GM12878 (cell line): ENCODE data around the gene NUP37. TPM values are rescaled to one million over a fixed set of nuclear protein-coding genes. Genes with fewer than 3 reads are reported as not detected.

Source experiments
- ATAC-seq: fragments of 200-7000 bp; cut with Tn5 transposase; 3 replicates; pipeline ENCODE4 v1.9.1; 2020; ENCODE audit warnings: mild to moderate bottlenecking, moderate library complexity
- BruUV-seq: library from RNA; stranded (reverse); fragments of 400-500 nt; replicated peaks from 2 replicates; lab custom pipeline; 2021; lab: Mats Ljungman, UMichigan
- CTCF ChIA-PET: fragments of 300-600 bp; sonication (Branson Sonifier 250); formaldehyde crosslinking; extraction: SDS; loops from one replicate; lab custom pipeline; 2021; ENCODE audit warnings: inconsistent platforms; lab: Yijun Ruan, JAX
- POLR2A ChIA-PET: fragments of 350-600 bp; formaldehyde crosslinking; extraction: SDS; loops from one replicate; lab custom pipeline; 2021; ENCODE audit warnings: inconsistent platforms; lab: Charles Lee
- RAD21 ChIA-PET: fragments of 300-600 bp; sonication (Branson Sonifier 250); formaldehyde crosslinking; loops from one replicate; lab custom pipeline; 2023; ENCODE audit warnings: antibody characterized with exemption; ENCODE audit not compliant: unreplicated experiment; lab: Charles Lee
- SMC1A ChIA-PET: fragments of 300-600 bp; sonication (Branson Sonifier 250); formaldehyde crosslinking; loops from one replicate; lab custom pipeline; 2023; ENCODE audit not compliant: unreplicated experiment, uncharacterized antibody; lab: Charles Lee
- DNase-seq: peaks from one replicate; pipeline ENCODE4 v3.0.0-alpha.2; 2011; ENCODE audit warnings: low read depth, low spot score
- FAIRE-seq: peaks from 3 replicates; lab custom pipeline; 2011; peaks lifted over from hg19 to GRCh38; lab: Jason Lieb, UNC
- H2AFZ ChIP-seq: 2 replicates; pipeline ENCODE4 v1.6.0; 2011; ENCODE audit warnings: low read depth, low read length, control low read depth; ENCODE audit not compliant: control insufficient read depth
- H3K27ac ChIP-seq: 2 replicates; pipeline ENCODE4 v1.5.1; 2011; ENCODE audit warnings: control low read depth; ENCODE audit not compliant: control insufficient read depth, insufficient read depth
- H3K27me3 ChIP-seq, 2 experiments: replicated peaks in 1 of 2; 2 replicates each; pipeline versions ENCODE4 v1.6.0 to v1.6.1; 2011; ENCODE audit warnings: low read length in 1 of 2; ENCODE audit not compliant: control insufficient read depth in 2 of 2, insufficient read depth in 2 of 2
- H3K36me3 ChIP-seq, 2 experiments: 2 replicates each; pipeline ENCODE4 v1.5.1; 2011; ENCODE audit warnings: low read length in 1 of 2; ENCODE audit not compliant: control insufficient read depth in 2 of 2, insufficient read depth in 2 of 2
- H3K4me1 ChIP-seq: 2 replicates; pipeline ENCODE4 v1.6.1; 2011; ENCODE audit warnings: mild to moderate bottlenecking, low read length, moderate library complexity, mixed read lengths; ENCODE audit not compliant: control insufficient read depth, insufficient read depth
- H3K4me2 ChIP-seq: 2 replicates; pipeline ENCODE4 v1.6.0; 2011; ENCODE audit warnings: control low read depth; ENCODE audit not compliant: control insufficient read depth, insufficient read depth
- H3K4me3 ChIP-seq: fragments of 200-600 bp; sonication (generic); 2 replicates; pipeline ENCODE4 v1.5.1; 2016
- H3K79me2 ChIP-seq: 2 replicates; pipeline ENCODE4 v1.6.0; 2011; ENCODE audit warnings: low read length; ENCODE audit not compliant: control insufficient read depth, insufficient read depth
- H3K9ac ChIP-seq: 2 replicates; pipeline ENCODE4 v1.8.0; 2011; ENCODE audit warnings: low read length, control low read depth, mixed read lengths; ENCODE audit not compliant: control insufficient read depth, insufficient read depth
- H3K9me3 ChIP-seq: replicated peaks from 3 replicates; pipeline ENCODE4 v1.5.1; 2011; ENCODE audit warnings: mild to moderate bottlenecking, low read length; ENCODE audit not compliant: control insufficient read depth, insufficient read depth
- H4K20me1 ChIP-seq: 2 replicates; pipeline ENCODE4 v1.6.0; 2011; ENCODE audit not compliant: control insufficient read depth, insufficient read depth
- BCL11A ChIP-seq: IDR thresholded peaks from 2 replicates; pipeline ENCODE4 v1.6.1; 2011; ENCODE audit warnings: low read depth, low read length
- BRCA1 ChIP-seq: IDR thresholded peaks from 2 replicates; pipeline ENCODE4 v1.6.1; 2011; ENCODE audit warnings: low read depth, low read length, improper control_type of control experiment
- CBFB ChIP-seq: IDR thresholded peaks from 2 replicates; pipeline ENCODE4 v1.6.1; 2016; ENCODE audit warnings: antibody characterized with exemption, low read depth
- DPF2 ChIP-seq: fragments of 450-650 bp; IDR thresholded peaks from 2 replicates; pipeline ENCODE4 v1.6.1; 2017; ENCODE audit warnings: mild to moderate bottlenecking
- EGR1 ChIP-seq, 2 experiments: IDR thresholded peaks; 1 replicate in 1 of 2; 2 replicates in 1 of 2; pipeline ENCODE4 v1.6.1; 2011 to 2012; ENCODE audit warnings: low read depth in 2 of 2, low read length in 2 of 2, borderline replicate concordance in 1 of 2, mild to moderate bottlenecking in 1 of 2, moderate library complexity in 1 of 2
- KDM1A ChIP-seq: fragments of 200-600 bp; sonication (generic); IDR thresholded peaks from 2 replicates; pipeline ENCODE4 v1.6.1; 2016; ENCODE audit warnings: borderline replicate concordance
- POLR2AphosphoS2 ChIP-seq: IDR thresholded peaks from 2 replicates; pipeline ENCODE4 v1.6.1; 2011; ENCODE audit warnings: low read depth, mild to moderate bottlenecking, low read length, improper control_type of control experiment, moderate library complexity
- SP1 ChIP-seq: IDR thresholded peaks from one replicate; pipeline ENCODE4 v1.6.1; 2011; ENCODE audit warnings: low read depth, low read length
- SREBF1 ChIP-seq: IDR thresholded peaks from 2 replicates; pipeline ENCODE4 v1.6.1; 2012; ENCODE audit warnings: mild to moderate bottlenecking, low read length
- SUPT20H ChIP-seq: IDR thresholded peaks from 2 replicates; pipeline ENCODE4 v1.6.1; 2011; ENCODE audit warnings: low read depth, mild to moderate bottlenecking, low read length, moderate library complexity, borderline replicate concordance; ENCODE audit not compliant: control insufficient read depth
- TCF3 ChIP-seq: IDR thresholded peaks from 2 replicates; pipeline ENCODE4 v1.6.1; 2012; ENCODE audit warnings: low read depth, mild to moderate bottlenecking, low read length, borderline replicate concordance; ENCODE audit not compliant: insufficient read depth
- ZNF384 ChIP-seq: IDR thresholded peaks from 2 replicates; pipeline ENCODE4 v1.6.1; 2012; ENCODE audit warnings: low read depth, mild to moderate bottlenecking, low read length, improper control_type of control experiment, borderline replicate concordance
- WGBS: methylation state at CpG from one replicate; pipeline ENCODE4 v1.1.6; 2016; ENCODE audit warnings: low lambda C conversion rate; ENCODE audit not compliant: insufficient replicate concordance, insufficient coverage; ENCODE audit errors: missing lambda C conversion rate; 5-methylcytosine and 5-hydroxymethylcytosine counted together
- in situ Hi-C: fragments of 300-500 bp; cut with MboI; formaldehyde crosslinking; loops from 9 replicates; pipeline ENCODE4 v1.14.3; 2018; ENCODE audit warnings: mixed read lengths
- intact Hi-C: fragments of 100-400 bp; cut with micrococcal nuclease; formaldehyde crosslinking; loops from one replicate; pipeline ENCODE4 v1.14.2; 2022; ENCODE audit not compliant: unreplicated experiment
- polyA plus RNA-seq, 11 experiments: library from polyadenylated mRNA; depleted of rRNA in 4 of 11; unstranded in 6 of 11; stranded (reverse) in 5 of 11; fragments of >200 nt; fragmentation: Nextera tagmentation in 4 of 11; fragmentation: Illumina TruSeq in 1 of 11; extraction: Ambion mirVana in 4 of 11; extraction: Trizol in 1 of 11; gene quantifications; 1 replicate in 1 of 11; 2 replicates in 10 of 11; pipeline versions ENCODE4 v1.2.1 to v1.2.3, GENCODE V29; 2011 to 2016; ENCODE audit warnings: inconsistent platforms in 2 of 11, missing spikeins in 2 of 11, low read depth in 1 of 11
- total RNA-seq, 4 experiments: library from RNA; depleted of rRNA in 3 of 4; stranded (reverse); fragments of >200 nt in 3 of 4; fragmentation: Illumina TruSeq in 1 of 4; extraction: Trizol in 1 of 4; gene quantifications; 2 replicates each; pipeline versions ENCODE4 v1.2.1 to v1.2.3, GENCODE V29; 2013 to 2021
- TF ChIP-seq, protein P1 (sequence below): fragments of 450-650 bp; IDR thresholded peaks from 2 replicates; pipeline ENCODE4 v1.6.1; 2017; ENCODE audit warnings: low read depth, mild to moderate bottlenecking, moderate library complexity
- TF ChIP-seq, protein P2 (sequence below): fragments of 450-650 bp; formaldehyde crosslinking; IDR thresholded peaks from 2 replicates; pipeline ENCODE4 v1.4.0; 2020; ENCODE audit warnings: mild to moderate bottlenecking, moderate library complexity
- TF ChIP-seq, protein P3 (sequence below): fragments of 450-650 bp; conservative IDR thresholded peaks from 2 replicates; pipeline ENCODE4 v1.6.1; 2017; ENCODE audit warnings: mild to moderate bottlenecking, moderate library complexity

The NUP37 gene
- total and polyA plus RNA-seq, 10 of the 15 experiments (the other 5 are each of a cell fraction or from before 2014, with no cell fraction given) = 51.8 to 250 (median 99.6) TPM

DNA sequence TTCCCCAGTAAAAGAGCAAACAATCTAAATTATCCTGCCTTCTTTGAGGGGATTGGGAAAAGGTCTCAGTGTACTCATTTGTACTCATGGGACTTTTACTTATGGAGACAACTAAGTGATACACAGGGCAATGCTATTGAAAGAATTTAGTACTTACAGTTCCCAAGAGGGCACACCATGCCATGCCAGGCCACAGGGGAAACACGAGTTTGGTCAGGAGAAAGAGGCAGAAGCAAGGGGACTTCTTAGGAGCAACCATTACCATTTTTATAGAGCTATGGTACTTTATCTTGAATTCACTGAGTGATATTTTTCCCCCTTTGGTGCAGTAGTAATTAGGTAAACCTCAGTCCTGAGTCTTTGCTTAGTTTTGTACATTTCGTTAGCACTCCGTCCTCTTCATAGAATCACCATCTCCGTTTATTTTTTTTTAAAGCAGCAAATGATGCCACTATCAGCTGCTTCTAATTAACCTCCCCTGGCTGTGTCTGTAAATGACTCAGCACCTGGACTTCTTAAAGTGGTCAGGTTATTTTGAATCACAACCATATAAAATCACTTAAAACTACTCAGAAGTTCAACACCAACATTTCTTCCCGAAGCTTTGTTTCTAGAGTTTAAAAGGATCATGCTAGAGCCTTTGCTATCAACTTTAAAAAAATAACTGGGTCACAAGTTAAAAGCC is 52.2 kb downstream of the NUP37 start:
- Histone ChIP-seq H3K4me2 (no peak overlapping the region), H3K9ac (no peak overlapping the region), H3K79me2 (no peaks in the 10 kb centered on the region), H3K36me3 (peaks cover 0 to 4% of the 10 kb centered on the region in 2 experiments; a peak in 1 of 4 replicates), H3K27ac (no peak overlapping the region), H3K9me3 (no peaks in the 10 kb centered on the region), H3K4me1 (no peaks in the 10 kb centered on the region), H3K27me3 (no peaks in the 10 kb centered on the region), H2AFZ (no peak overlapping the region), H3K4me3 (no peak overlapping the region), H4K20me1 (no peaks in the 10 kb centered on the region)
- intact Hi-C loops (loop anchor here (10.0 kb wide), 1 partner anchor 293 kb away; no protein-coding TSS in a partner anchor), in situ Hi-C loops (no loop called here)
- ChIA-PET RAD21 (interaction anchor here (1.0 to 1.4 kb wide), 2 partner anchors 14 to 26 kb away, joined by 3 read pairs; no protein-coding TSS in a partner anchor), POLR2A (interaction anchor here (0.6 kb wide), 1 partner anchor 56 kb away, joined by 3 read pairs; no protein-coding TSS in a partner anchor), CTCF (interaction anchor here (0.6 to 1.2 kb wide), 3 partner anchors 28 to 674 kb away, joined by 3 to 6 read pairs (median 3); no protein-coding TSS in a partner anchor), SMC1A (interaction anchor here (1.0 to 1.4 kb wide), 3 partner anchors 9 to 83 kb away, joined by 3 to 4 read pairs (median 3); no protein-coding TSS in a partner anchor)
- no TSS peak for BruUV-seq
- no peak for FAIRE-seq
- no peak for DNase-seq
- ATAC-seq = peak; percentile 63
- 73% methylated on average over 5 of the region's 5 CpGs for WGBS
- TF ChIP-seq BCL11A (peak; percentile 44; the same call in 1 of the 2 replicates), SUPT20H (no peak), POLR2AphosphoS2 (no peak), CBFB (no peak), TCF3 (no peak), ZNF384 (0 out of 2 replicates have a peak, but pooled peaks have one; percentile 26), EGR1 (IDR thresholded peaks at IDR 0.05; ENCODE audit: borderline replicate concordance in 1 of 2, low read depth in 2 of 2, low read length in 2 of 2) (no peak), DPF2 (0 out of 2 replicates have a peak, but pooled peaks have one; percentile 23), KDM1A (no peak), SP1 (no peak), SREBF1 (no peak), BRCA1 (no peak)
- TF ChIP-seq, protein P1, sequence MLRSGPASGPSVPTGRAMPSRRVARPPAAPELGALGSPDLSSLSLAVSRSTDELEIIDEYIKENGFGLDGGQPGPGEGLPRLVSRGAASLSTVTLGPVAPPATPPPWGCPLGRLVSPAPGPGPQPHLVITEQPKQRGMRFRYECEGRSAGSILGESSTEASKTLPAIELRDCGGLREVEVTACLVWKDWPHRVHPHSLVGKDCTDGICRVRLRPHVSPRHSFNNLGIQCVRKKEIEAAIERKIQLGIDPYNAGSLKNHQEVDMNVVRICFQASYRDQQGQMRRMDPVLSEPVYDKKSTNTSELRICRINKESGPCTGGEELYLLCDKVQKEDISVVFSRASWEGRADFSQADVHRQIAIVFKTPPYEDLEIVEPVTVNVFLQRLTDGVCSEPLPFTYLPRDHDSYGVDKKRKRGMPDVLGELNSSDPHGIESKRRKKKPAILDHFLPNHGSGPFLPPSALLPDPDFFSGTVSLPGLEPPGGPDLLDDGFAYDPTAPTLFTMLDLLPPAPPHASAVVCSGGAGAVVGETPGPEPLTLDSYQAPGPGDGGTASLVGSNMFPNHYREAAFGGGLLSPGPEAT = no peak
- TF ChIP-seq, protein P2, sequence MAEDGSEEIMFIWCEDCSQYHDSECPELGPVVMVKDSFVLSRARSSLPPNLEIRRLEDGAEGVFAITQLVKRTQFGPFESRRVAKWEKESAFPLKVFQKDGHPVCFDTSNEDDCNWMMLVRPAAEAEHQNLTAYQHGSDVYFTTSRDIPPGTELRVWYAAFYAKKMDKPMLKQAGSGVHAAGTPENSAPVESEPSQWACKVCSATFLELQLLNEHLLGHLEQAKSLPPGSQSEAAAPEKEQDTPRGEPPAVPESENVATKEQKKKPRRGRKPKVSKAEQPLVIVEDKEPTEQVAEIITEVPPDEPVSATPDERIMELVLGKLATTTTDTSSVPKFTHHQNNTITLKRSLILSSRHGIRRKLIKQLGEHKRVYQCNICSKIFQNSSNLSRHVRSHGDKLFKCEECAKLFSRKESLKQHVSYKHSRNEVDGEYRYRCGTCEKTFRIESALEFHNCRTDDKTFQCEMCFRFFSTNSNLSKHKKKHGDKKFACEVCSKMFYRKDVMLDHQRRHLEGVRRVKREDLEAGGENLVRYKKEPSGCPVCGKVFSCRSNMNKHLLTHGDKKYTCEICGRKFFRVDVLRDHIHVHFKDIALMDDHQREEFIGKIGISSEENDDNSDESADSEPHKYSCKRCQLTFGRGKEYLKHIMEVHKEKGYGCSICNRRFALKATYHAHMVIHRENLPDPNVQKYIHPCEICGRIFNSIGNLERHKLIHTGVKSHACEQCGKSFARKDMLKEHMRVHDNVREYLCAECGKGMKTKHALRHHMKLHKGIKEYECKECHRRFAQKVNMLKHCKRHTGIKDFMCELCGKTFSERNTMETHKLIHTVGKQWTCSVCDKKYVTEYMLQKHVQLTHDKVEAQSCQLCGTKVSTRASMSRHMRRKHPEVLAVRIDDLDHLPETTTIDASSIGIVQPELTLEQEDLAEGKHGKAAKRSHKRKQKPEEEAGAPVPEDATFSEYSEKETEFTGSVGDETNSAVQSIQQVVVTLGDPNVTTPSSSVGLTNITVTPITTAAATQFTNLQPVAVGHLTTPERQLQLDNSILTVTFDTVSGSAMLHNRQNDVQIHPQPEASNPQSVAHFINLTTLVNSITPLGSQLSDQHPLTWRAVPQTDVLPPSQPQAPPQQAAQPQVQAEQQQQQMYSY (CRISPR knock-in tag) = no peak
- TF ChIP-seq, protein P3, sequence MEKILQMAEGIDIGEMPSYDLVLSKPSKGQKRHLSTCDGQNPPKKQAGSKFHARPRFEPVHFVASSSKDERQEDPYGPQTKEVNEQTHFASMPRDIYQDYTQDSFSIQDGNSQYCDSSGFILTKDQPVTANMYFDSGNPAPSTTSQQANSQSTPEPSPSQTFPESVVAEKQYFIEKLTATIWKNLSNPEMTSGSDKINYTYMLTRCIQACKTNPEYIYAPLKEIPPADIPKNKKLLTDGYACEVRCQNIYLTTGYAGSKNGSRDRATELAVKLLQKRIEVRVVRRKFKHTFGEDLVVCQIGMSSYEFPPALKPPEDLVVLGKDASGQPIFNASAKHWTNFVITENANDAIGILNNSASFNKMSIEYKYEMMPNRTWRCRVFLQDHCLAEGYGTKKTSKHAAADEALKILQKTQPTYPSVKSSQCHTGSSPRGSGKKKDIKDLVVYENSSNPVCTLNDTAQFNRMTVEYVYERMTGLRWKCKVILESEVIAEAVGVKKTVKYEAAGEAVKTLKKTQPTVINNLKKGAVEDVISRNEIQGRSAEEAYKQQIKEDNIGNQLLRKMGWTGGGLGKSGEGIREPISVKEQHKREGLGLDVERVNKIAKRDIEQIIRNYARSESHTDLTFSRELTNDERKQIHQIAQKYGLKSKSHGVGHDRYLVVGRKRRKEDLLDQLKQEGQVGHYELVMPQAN = no peak
